GM19397 (cell line): ENCODE results near the gene TBPL2.
"Not testable (repeated sequence)": the region's sequence is repeated elsewhere in the genome, so short reads cannot be mapped to it uniquely, and the experiment has no call there.

Experiments
- ATAC-seq: cut with Tn5 transposase; IDR thresholded peaks from one replicate; pipeline ENCODE4 v1.9.1; 2021; ENCODE audit warnings: mild to moderate bottlenecking, moderate library complexity; ENCODE audit not compliant: unreplicated experiment

Gene TBPL2

DNA sequence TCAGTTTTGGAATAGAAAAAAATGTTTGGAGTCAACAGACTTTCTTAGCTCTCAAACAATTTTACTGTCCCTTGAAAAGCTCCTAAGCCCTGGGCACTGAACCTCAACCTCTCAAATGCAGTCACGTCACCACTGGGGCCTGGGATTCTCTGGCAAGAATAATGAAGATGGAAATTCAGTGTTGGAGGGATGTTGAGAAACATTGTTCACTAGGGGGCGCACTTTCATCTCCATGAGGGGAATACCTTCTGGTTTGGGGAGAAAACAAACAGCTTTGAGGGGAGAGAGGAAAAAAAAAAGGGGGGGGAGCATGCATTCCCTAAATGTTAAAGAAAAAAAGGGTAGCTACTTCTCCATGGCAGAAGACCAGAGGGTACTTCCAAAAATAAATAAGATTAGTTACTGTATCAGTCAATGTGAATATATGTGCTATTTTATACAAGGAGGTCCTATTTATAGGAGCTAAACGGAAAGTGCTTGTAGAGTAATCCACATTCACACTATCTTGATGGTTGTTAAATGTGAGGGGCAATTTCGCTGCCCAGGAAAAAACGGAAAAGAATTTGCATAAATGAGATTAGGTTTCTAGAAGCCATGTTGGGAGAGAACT, 5.8 kb upstream of the TBPL2 start:
- ATAC-seq, result no peak

DNA sequence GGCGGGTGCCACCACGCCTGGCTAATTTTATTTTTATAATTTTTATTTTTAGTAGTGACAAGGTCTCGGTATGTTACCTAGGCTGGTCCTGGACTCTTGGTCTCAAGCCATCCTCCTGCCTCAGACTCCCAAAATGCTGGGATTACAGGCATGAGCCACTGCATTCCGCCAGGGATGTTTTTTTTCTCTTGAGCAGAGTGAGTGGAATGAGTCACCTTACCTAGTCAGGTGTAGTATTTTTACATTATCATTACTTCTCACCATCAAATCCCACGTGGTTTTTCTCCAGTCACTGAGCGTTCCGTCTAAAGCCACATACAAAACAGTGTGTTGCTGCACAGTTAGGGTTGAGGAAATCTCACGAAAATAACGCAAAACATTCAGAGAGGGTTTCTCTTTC, 870 bp upstream of the TBPL2 start:
- no peak for ATAC-seq

DNA sequence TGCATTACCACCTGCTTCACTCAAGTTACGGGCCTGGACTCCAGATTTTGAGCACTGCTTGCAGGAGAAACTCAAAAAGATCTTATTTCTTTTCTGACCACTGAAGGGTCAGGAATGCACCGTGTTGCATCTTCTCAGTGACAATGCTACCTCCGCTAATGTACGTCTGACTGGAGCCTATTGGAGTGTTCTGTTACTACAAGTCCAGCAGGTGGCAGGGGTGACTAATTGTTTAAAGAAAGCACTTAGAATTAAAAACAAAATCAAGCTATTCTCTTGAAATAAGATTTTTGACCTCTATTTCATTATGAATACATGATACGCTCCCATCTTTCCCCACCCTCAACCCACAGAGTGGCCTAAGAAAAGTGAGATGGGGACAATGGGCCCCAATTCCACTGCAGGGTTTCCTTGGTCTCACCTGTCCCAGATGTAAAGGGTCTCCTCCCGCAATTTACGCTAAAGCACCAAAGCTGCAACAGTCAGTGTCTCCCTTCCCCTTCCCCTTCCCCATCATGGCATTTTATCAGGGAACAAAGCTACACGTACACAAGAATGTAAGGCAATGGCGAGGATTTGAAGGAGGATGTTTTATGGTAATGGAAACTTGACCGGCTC, 2.2 kb downstream of the TBPL2 start:
- no peak for ATAC-seq

DNA sequence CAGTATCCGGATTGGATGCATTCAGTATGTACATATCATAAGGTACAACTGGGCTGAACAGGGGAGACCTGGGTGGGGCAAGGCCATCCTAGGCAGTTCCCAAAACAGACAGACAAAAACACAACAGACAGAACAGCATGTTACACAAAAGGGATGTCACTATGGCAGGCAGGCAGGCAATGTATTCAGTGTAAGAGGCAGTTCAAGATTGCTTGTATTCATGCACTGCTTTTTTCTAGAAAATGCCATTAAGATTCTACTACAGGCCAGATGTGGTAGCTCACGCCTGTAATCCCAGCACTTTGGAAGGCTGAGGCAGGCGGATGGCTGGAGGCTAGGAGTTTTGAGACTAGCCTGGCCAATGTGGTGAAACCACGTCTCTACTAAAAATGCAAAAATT, 3.5 kb downstream of the TBPL2 start:
- no peak for ATAC-seq

DNA sequence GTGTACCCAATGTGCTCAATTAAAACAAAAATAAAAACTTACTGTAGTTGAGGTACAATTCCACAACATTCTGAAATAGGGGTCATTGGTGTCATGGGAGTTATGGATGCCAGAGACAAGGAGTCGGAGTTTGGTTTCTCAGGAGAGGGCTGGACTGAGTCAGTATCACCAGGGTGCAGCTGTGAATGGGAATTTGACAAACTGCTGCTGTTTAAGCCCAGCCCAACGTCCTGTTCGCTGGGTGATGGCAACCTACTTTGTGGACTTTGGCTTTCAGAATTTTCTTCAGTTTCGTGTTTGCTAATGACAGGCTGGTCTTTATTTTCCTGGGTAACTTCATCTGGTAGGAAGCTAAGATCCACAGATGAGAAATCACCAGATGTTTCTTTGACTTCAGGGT, 3.9 kb downstream of the TBPL2 start:
- no peak for ATAC-seq

DNA sequence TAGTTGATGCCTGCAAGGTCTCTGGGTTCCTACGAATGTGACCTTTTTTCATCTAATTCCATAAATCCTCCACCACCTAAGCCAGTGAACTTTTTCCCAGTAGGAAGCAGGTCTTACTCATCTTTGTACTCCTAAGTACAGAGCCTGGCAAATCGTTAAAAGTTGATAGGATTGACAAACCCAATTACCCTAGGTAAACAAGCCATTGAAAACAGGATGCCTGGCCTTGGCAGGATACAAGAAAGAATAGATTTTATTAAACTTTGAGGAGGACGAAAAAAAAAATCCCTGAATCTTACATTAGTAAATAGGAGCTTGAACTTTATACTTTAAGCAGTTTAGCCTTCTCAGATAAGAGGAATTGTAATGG, 5.6 kb downstream of the TBPL2 start:
- ATAC-seq, result no peak

DNA sequence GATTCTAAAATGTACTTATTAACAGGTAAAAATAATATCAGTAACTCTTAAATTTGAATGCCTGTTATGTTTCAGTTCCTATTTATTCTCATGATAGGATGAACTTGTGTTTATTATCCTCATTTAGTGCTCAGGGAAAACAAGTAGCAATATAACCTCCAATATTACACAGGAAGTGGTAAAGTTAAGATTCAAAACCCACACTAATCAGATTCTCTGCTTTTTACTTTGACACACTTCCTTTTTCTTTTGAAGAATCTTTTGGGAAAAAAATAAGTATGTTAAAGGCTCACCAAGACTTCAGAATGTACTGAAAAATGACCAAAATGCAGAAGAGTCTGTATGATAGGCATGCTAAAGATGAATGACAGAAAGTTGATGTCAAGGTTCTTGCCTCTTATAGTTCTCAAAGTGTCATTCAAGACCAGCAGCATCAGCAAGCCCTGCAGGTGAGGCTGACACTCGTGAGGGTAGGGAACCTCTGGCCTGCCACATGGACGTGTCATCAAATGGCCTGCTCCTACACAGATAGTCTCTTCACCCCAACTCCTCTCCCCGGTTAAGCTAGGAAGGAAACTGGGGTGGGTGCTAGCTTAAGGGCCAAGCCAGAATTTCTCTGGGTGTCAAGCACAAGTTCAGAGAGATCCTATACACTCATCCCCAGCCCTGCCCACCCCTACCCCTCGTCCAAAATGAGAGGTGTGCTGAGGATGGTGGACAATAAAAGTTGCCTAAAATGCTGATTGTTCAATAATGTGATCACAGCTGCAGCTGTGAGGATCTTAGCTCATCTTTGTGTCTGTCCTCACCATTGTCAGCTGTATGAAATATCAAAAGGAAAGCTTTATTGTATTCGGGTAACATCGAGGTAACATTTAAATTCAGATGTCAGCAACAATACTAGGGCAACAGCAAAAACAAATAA, 6.3 kb downstream of the TBPL2 start:
- no peak for ATAC-seq

DNA sequence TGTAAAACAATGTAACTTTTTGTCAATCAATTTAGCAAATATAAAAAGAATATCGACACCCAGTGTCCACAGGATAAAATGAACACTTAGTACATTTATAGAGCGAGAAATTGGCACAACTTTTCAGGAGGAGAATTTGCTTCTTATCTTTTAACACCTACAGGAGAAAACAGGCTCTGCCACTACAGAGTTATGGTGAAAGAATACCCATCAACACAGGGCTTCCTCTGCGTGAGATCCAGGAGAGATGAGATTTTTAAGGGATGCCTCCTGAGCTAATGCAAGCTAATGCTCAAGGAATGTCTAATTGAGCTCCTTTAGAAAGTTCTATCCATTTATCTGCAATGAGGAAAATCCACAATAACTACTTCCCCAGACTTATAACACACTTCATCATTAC, 7.8 kb downstream of the TBPL2 start:
- ATAC-seq, result no peak

DNA sequence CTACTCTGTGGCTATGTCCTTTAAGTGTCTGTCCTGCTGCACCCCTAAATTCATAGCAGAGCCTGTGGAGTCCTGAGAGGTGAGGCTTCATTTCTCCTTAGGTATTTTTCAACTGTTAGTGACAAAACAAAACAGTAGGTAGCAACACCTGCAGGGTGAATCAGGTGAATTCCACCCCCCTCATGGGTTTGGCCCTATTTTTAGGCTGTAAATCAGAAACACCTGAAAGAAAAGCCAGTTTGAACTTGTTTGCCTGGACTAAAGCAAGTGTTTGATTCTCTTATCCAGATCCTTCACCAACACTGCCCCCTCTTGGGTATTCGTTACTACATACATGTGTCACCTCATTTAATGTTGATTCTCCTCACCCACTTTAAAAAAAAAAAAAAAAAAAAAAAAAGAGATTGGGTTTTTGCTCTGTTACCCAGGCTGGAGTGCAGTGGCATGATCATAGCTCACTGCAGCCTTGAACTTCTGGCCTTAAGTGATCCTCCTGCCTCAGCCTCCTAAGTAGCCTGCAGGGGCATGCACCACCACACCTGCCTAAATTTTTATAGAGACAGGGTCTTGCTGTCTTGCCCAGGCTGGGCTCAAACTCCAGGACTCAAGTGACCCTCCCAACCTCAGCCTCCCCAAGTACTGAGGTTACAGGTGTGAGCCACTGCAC, 10.3 kb downstream of the TBPL2 start:
- ATAC-seq, result no peak

DNA sequence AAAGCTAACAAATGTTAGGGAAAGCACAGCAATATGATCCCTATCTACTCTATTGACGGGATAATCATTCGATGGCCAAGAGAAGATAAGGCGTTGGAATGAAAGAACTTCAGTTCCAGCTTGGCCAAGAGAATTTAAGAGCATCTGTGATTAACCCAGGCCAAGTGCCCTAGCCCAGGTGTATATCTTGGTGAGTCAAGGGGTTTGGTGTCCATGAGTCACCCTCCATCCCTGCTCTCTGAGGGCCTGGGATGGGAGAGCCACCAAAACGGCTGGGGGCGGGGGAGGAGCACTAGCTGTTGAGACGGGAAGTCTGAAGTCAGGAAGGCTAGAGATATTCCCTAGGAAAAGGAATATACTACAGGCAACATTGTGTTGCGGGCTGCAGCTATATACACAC, 13.0 kb downstream of the TBPL2 start:
- ATAC-seq, result no peak

DNA sequence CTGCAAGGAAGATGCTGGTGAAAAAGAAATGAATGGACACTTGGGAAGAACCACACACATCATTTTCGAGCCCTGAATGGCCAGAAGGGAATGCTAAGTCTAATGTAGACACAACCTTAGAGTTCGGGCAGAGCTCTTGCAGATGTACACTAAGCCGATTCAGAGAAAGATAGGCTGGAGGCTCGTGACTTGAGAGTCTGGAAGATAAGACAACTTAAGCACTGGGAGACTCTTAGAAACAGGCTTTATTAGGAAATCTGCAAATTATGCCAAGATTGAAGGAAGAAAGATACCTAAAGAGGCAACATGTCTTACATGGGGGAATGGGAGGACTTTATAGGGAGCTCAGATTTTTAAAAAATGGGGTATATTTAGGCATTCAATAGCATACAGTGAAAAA, 13.5 kb downstream of the TBPL2 start:
- ATAC-seq, result no peak

DNA sequence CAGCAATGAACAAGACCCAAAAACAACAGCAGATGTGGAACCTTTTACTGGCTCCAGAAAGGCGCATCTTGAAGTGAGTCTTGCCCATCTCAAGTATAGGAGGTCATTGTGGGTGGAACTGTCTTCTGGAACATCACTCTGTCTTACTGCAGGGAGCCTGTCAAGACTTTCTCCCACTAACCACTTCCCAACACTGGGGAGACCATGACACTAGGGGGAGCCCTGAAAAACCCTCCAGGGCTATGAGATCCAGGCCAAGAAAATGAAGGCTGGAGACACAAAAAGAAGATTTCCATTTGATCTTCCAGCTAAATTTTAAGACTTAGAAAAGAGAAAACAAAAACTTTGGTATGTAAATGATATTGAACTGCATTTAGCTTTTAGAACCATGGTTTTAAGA, 15.3 kb downstream of the TBPL2 start:
- ATAC-seq, result no peak

DNA sequence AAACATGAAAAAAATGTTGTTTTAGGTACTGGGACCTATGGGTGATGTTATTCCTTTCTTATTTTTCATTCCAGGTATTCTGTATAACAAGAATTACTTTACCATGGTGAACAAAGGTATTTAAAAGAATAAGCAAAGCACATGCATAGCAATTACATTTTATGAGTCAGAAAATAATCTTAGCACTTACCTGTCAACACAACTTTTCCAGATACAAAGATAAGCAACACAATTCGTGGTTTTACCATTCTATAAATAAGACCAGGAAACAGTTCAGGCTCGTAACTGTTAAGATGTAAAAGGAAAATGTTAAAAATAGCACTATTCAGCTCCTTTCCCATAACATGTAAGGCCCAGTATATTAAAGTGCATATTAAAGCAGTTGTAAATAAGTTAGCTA, 16.4 kb downstream of the TBPL2 start:
- no peak for ATAC-seq

DNA sequence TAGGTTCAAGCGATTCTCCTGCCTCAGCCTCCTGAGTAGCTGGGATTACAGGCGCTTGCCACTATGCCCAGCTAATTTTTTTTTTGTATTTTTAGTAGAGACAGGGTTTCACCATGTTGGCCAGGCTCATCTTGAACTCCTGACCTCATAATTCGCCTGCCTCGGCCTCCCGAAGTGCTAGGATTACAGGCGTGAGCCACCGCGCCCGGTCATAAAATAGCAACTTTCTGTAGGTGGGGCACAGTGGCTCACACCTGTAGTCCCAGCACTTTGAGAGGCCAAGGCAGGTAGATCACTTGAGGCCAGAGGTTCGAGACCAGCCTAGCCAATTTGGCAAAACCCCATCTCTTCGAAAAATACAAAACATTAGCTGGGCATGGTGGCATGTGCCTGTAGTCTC, 18.1 kb downstream of the TBPL2 start:
- ATAC-seq, result not testable (repeated sequence)

DNA sequence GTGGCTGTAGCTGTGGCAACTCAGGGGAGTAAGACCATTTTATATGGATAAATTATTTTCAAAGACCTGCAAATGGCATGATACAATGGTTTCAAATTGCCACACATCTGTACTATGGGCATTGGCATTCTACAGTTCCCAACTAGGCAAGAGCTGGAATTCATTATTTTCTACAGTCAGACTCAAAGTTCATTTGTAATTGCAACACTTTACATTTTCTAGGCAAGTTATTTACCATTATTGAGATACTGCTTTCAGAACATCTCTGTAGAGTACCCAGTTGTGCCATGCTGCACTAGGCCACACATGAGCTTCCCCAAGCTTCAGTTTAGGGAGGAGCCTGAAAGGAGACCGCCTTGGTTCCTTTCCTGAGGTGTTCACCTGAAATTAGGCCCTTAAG, 20.8 kb downstream of the TBPL2 start:
- no peak for ATAC-seq

DNA sequence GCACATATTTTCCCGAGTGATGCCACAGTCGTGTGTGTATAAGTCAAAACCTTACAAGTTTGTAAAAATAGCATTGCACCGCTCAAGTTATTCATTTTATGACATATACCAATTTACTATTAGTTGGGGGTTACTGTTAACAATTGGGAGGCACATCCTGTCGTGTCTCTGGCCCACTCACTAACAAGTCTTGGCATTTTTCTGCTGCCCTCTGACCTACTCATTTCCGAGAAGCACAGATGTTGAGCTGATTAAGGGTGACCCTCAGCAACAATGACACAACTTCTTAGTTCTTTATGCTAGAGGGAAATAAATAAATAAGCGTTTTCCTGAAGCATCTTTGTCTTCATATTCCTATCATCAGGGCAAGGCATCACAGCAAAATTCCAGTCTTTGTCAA, 22.0 kb downstream of the TBPL2 start:
- ATAC-seq, result no peak

DNA sequence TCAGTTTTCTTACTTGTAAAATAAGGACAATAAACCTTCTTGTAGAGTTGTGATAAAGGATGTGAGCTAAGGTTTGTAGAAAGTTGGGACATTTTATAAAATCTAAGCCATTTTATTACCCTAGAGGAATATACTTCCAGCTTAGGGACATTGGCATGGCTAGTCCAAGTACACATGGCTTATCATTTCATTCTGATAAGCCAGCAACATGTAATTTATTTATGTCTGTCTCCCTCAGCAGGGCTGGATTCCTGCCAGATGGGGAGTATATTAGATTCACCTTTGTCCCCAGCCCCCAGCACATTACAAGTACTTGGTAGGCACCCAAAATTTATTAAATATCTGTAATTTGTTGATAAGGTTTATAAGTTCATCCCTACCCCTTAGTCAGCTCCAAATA, 22.5 kb downstream of the TBPL2 start:
- no peak for ATAC-seq

DNA sequence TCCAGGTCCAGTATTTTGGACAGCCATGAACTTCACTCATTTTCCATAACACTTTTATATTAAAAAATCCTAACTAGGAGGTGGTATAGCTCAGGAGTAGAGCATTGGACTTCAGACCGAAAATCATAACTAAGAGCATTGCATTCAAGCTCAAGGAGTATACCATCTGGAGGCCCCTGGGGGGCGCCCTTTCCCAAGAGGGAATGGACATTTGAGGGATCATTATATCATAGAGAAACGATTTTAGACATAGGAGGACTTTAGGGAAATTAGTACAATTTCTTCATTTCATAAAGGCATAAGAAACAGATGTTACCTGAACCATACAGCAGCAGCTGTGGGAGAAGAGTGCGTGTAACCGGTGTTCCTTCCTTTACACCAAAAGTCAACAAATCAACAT, 23.6 kb downstream of the TBPL2 start:
- no peak for ATAC-seq

DNA sequence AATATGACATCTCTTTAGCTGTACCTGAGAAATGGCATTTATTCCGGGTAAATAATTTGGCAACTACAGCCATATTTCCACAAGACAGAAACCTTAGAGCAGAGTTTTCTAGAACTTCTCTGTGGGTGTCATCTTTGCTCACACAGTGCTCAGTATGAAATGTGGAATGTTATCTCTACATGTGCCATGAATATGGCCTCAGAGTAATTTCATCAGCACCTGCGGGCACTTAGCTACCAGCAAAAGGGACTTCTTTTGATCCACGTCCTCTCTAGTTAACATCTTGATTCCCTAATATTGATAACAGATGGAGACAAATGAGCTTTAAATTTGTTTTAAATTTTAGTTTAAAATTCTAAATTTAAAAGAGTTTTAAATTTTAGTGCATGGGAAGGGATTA, 25.9 kb downstream of the TBPL2 start:
- ATAC-seq, result no peak

DNA sequence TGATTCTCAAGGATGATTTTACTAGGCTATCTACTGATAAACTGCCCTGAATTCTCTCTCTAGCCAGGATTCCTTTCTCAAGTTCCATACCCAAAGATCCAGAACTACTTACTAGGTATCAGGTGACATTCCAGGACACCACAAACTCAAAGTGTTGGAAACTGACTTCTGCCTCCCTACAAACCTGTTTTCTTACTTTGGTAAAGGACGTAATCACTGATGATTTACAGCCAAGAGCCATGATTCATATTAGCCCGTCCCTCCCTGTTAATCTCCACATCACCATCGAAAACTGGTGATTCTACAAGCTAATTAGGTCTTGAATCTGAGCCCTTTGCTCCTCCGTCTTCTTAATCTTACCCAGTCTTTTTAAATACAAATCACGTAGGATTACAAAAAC, 27.7 kb downstream of the TBPL2 start:
- no peak for ATAC-seq
